Panc1 (cell line): Measurements from ENCODE around the gene IL34. TPM values are rescaled to one million over a fixed set of nuclear protein-coding genes. Genes with fewer than 3 reads are reported as not detected.
A peak's percentile ranks its signal among the peaks of the same experiment; 100 is the strongest.

Experiments
- ATAC-seq: fragments of 200-7000 bp; cut with Tn5 transposase; 2 replicates; pipeline ENCODE4 v1.9.1; 2020; ENCODE audit warnings: mild to moderate bottlenecking, moderate library complexity
- BruUV-seq: library from RNA; stranded (reverse); fragments of 400-500 nt; replicated peaks from 2 replicates; lab custom pipeline; 2021; lab: Mats Ljungman, UMichigan
- CTCF ChIA-PET: fragments of 300-600 bp; sonication (Branson Sonifier 250); formaldehyde crosslinking; loops from one replicate; lab custom pipeline; 2022; ENCODE audit warnings: antibody characterized with exemption; lab: Charles Lee
- POLR2A ChIA-PET: fragments of 300-600 bp; sonication (Branson Sonifier 250); formaldehyde crosslinking; loops from one replicate; lab custom pipeline; 2022; ENCODE audit warnings: antibody characterized with exemption; lab: Charles Lee
- DNase-seq: peaks from one replicate; pipeline ENCODE4 v3.0.0-alpha.2; 2010; ENCODE audit warnings: low read depth, low spot score
- H3K27ac ChIP-seq: 2 replicates; pipeline ENCODE4 v1.5.1; 2011; ENCODE audit warnings: mild to moderate bottlenecking, low read length, inconsistent platforms
- H3K27me3 ChIP-seq: fragments of 200-500 bp; sonication (Bioruptor generic); 2 replicates; pipeline ENCODE4 v1.6.0; 2014; ENCODE audit warnings: low read length, inconsistent platforms; ENCODE audit not compliant: control insufficient read depth, insufficient read depth
- H3K36me3 ChIP-seq: fragments of 200-500 bp; sonication (Bioruptor generic); 2 replicates; pipeline ENCODE4 v1.5.1; 2014; ENCODE audit warnings: inconsistent platforms, mild to moderate bottlenecking, low read length, moderate library complexity; ENCODE audit not compliant: control insufficient read depth, insufficient read depth
- H3K4me1 ChIP-seq: 2 replicates; pipeline ENCODE4 v1.5.1; 2011; ENCODE audit warnings: inconsistent platforms, mild to moderate bottlenecking, low read length, moderate library complexity; ENCODE audit not compliant: control insufficient read depth, insufficient read depth
- H3K4me3 ChIP-seq, 2 experiments: 2 replicates each; pipeline ENCODE4 v1.5.1; 2011 to 2012; ENCODE audit warnings: low read depth in 2 of 2, low read length in 2 of 2, mild to moderate bottlenecking in 2 of 2, inconsistent platforms in 1 of 2, moderate library complexity in 1 of 2
- H3K9me3 ChIP-seq: fragments of 200-500 bp; sonication (Bioruptor generic); 2 replicates; pipeline ENCODE4 v1.5.1; 2014; ENCODE audit warnings: low read depth, mild to moderate bottlenecking, inconsistent platforms, low read length, moderate library complexity; ENCODE audit not compliant: control insufficient read depth, insufficient read depth
- CTCF ChIP-seq: fragments of 450-650 bp; IDR thresholded peaks from 2 replicates; pipeline ENCODE4 v1.5.1; 2017; ENCODE audit warnings: mild to moderate bottlenecking
- POLR2AphosphoS5 ChIP-seq: IDR thresholded peaks from 2 replicates; pipeline ENCODE4 v1.6.1; 2012; ENCODE audit warnings: mild to moderate bottlenecking, low read depth, low read length, moderate library complexity
- REST ChIP-seq, 2 experiments: IDR thresholded peaks; 2 replicates each; pipeline ENCODE4 v1.6.1; 2011 to 2012; ENCODE audit warnings: low read depth in 2 of 2, control low read depth in 1 of 2, low read length in 1 of 2, mild to moderate bottlenecking in 1 of 2, moderate library complexity in 1 of 2; ENCODE audit not compliant: insufficient read depth in 1 of 2
- SIN3A ChIP-seq: IDR thresholded peaks from 2 replicates; pipeline ENCODE4 v1.6.1; 2012; ENCODE audit warnings: low read depth, mild to moderate bottlenecking, low read length, moderate library complexity, borderline replicate concordance; ENCODE audit not compliant: insufficient read depth
- TCF7L2 ChIP-seq: IDR thresholded peaks from 2 replicates; pipeline ENCODE4 v1.6.1; 2011; ENCODE audit warnings: mild to moderate bottlenecking, low read depth, low read length, inconsistent platforms
- in situ Hi-C: cut with HindIII; loops from 2 replicates; pipeline ENCODE4 v1.10.0; 2016; ENCODE audit warnings: low sequenced_read_pairs, low pct_unique_long_range_greater_than_20kb
- intact Hi-C: fragments of 100-400 bp; cut with micrococcal nuclease; formaldehyde crosslinking; loops from one replicate; pipeline ENCODE4 v1.10.0; 2022; ENCODE audit not compliant: unreplicated experiment
- total RNA-seq: library from RNA; stranded (reverse); gene quantifications from one replicate; pipeline ENCODE4 v1.2.1, GENCODE V29; 2021; ENCODE audit not compliant: unreplicated experiment

Gene IL34
- total RNA-seq, 1 experiment from 2014 or later: 5.8 TPM

GRCh38 chr16:70659953-70660671, 13.8 kb downstream of the IL34 start:
- no peaks in the 10 kb centered on the region for H3K36me3 ChIP-seq
- H3K9me3 ChIP-seq: no peaks in the 10 kb centered on the region
- no peaks in the 10 kb centered on the region for H3K4me1 ChIP-seq
- no peak overlapping the region for H3K27ac ChIP-seq
- in situ Hi-C loops (no loop called here), intact Hi-C loops (loop anchor here (10.0 kb wide), 1 partner anchor 85 kb away; no protein-coding TSS in a partner anchor)
- DNase-seq (no peak), ATAC-seq (no peak)
- no TSS peak for BruUV-seq
- ChIA-PET CTCF (no interaction called here), POLR2A (interaction anchor here (0.6 kb wide), 1 partner anchor 19 kb away, joined by 4 read pairs; no protein-coding TSS in a partner anchor)
- no peak overlapping the region for H3K4me3 ChIP-seq
- no peak for TF ChIP-seq TCF7L2
- H3K27me3 ChIP-seq: no peaks in the 10 kb centered on the region

- ChIA-PET CTCF (no interaction called here), POLR2A (no interaction called here)
- Histone ChIP-seq H3K9me3 (no peaks in the 10 kb centered on the region), H3K4me3 (no peak overlapping the region), H3K4me1 (no peaks in the 10 kb centered on the region), H3K27me3 (no peaks in the 10 kb centered on the region), H3K27ac (no peak overlapping the region), H3K36me3 (no peaks in the 10 kb centered on the region)
- ATAC-seq (0 out of 2 replicates have a peak, but pooled peaks have one; percentile 35), DNase-seq (no peak)
- no peak for TF ChIP-seq SIN3A
- no peak for TF ChIP-seq CTCF
- TF ChIP-seq TCF7L2: no peak
- no peak for TF ChIP-seq REST (IDR thresholded peaks at IDR 0.05; ENCODE audit: insufficient read depth in 1 of 2, low read depth in 2 of 2, low read length in 1 of 2)
- TF ChIP-seq POLR2AphosphoS5: no peak
- intact Hi-C loops (no loop called here), in situ Hi-C loops (no loop called here)
- BruUV-seq: no TSS peak
Observed at GRCh38 chr16:70660672-70661350, 14.5 kb downstream of the IL34 start.

- ChIA-PET CTCF (interaction anchor here (1.5 kb wide), 1 partner anchor 110 kb away, joined by 3 read pairs; no protein-coding TSS in a partner anchor), POLR2A (no interaction called here)
- H3K4me1 ChIP-seq: no peaks in the 10 kb centered on the region
- no peak overlapping the region for H3K4me3 ChIP-seq
- TF ChIP-seq TCF7L2: no peak
- TF ChIP-seq CTCF: no peak
- TF ChIP-seq REST (IDR thresholded peaks at IDR 0.05; ENCODE audit: insufficient read depth in 1 of 2, low read depth in 2 of 2, low read length in 1 of 2): no peak
- no peak for TF ChIP-seq SIN3A
- TF ChIP-seq POLR2AphosphoS5: no peak; the same call in 1 of the 2 replicates
- in situ Hi-C loops: no loop called here
- BruUV-seq: no TSS peak
- intact Hi-C loops: no loop called here
- DNase-seq (no peak), ATAC-seq (no peak)
- no peaks in the 10 kb centered on the region for H3K27me3 ChIP-seq
- no peak overlapping the region for H3K27ac ChIP-seq
- no peaks in the 10 kb centered on the region for H3K36me3 ChIP-seq
- H3K9me3 ChIP-seq: no peaks in the 10 kb centered on the region
Observed at GRCh38 chr16:70661534-70661917, 15.2 kb downstream of the IL34 start.
